Measurements from ENCODE around the gene SSTR3. TPM values are rescaled to one million over a fixed set of nuclear protein-coding genes. Genes with fewer than 3 reads are reported as not detected.

Gene SSTR3
- total and polyA plus RNA-seq, 10 of the 15 experiments (the other 5 are each of a cell fraction or from before 2014, with no cell fraction given), result 0.03 to 4.5 (median 2.4) TPM

DNA sequence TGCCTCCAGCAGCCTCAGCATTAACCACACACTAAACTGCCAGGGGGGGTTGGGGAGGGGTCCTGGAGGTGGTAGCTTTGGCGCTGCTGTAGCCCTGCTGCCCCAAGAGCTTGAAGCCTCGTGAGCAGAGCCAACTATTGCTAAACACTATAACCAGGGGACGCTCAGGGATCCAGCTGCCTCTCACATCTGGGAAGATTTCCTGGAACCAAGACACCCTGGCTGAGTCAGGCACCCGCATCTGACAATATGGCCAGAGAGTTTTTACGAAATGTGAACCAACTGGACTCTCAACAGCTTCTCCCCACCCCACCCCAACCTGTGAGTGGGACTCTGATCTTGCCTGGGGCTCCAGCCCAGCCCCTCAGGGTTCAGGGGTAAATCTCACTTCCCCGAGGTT is 38.6 kb downstream of the SSTR3 start:
- SMC1A ChIA-PET (ENCODE audit: uncharacterized antibody, unreplicated experiment), result interaction anchor here (1.1 kb wide), 1 partner anchor 26 kb away, joined by 3 read pairs; no protein-coding TSS in a partner anchor
- in situ Hi-C loops (cut with MboI), result no loop called here
- intact Hi-C loops (cut with micrococcal nuclease; ENCODE audit: unreplicated experiment), result no loop called here
- Histone ChIP-seq H3K4me3 (no peak overlapping the region), H3K9ac (ENCODE audit: control insufficient read depth, insufficient read depth, low read length) (no peak overlapping the region), H3K36me3 (ENCODE audit: control insufficient read depth in 2 of 2, insufficient read depth in 2 of 2, low read length in 1 of 2) (no peaks in the 10 kb centered on the region), H2AFZ (ENCODE audit: control insufficient read depth, low read depth, low read length) (no peak overlapping the region), H3K79me2 (ENCODE audit: control insufficient read depth, insufficient read depth, low read length) (no peaks in the 10 kb centered on the region), H4K20me1 (ENCODE audit: control insufficient read depth, insufficient read depth) (no peaks in the 10 kb centered on the region), H3K27ac (ENCODE audit: control insufficient read depth, insufficient read depth) (no peak overlapping the region), H3K4me2 (ENCODE audit: control insufficient read depth, insufficient read depth) (no peak overlapping the region), H3K9me3 (replicated peaks; ENCODE audit: control insufficient read depth, insufficient read depth, low read length) (peaks cover 4% of the 10 kb centered on the region; the same call in 2 of the 3 replicates), H3K27me3 (replicated peaks in 1 of 2; ENCODE audit: control insufficient read depth in 2 of 2, insufficient read depth in 2 of 2, low read length in 1 of 2) (no peaks in the 10 kb centered on the region; a peak in 2 of 4 replicates), H3K4me1 (ENCODE audit: control insufficient read depth, insufficient read depth, low read length) (peaks cover 4% of the 10 kb centered on the region; the same call in 1 of the 2 replicates)
- TF ChIP-seq NFYA (IDR thresholded peaks at IDR 0.05; ENCODE audit: borderline replicate concordance, low read depth, low read length) (no peak), SREBF1 (IDR thresholded peaks at IDR 0.05; ENCODE audit: low read length) (no peak)
- CTCF ChIA-PET, result interaction anchor here (1.0 to 2.5 kb wide), 2 partner anchors 18 to 86 kb away, joined by 5 to 10 read pairs; no protein-coding TSS in a partner anchor
- ATAC-seq, result no peak
- no peak for FAIRE-seq
- POLR2A ChIA-PET, result interaction anchor here (0.8 kb wide), 1 partner anchor 10 kb away, joined by 3 read pairs; no protein-coding TSS in a partner anchor
- RAD21 ChIA-PET (ENCODE audit: unreplicated experiment), result no interaction called here
- no TSS peak for BruUV-seq (replicated peaks)
- no peak for DNase-seq (ENCODE audit: low read depth, low spot score)
- WGBS (ENCODE audit: insufficient coverage, insufficient replicate concordance, low lambda C conversion rate, missing lambda C conversion rate), result 47% methylated on average over 6 of the region's 6 CpGs

DNA sequence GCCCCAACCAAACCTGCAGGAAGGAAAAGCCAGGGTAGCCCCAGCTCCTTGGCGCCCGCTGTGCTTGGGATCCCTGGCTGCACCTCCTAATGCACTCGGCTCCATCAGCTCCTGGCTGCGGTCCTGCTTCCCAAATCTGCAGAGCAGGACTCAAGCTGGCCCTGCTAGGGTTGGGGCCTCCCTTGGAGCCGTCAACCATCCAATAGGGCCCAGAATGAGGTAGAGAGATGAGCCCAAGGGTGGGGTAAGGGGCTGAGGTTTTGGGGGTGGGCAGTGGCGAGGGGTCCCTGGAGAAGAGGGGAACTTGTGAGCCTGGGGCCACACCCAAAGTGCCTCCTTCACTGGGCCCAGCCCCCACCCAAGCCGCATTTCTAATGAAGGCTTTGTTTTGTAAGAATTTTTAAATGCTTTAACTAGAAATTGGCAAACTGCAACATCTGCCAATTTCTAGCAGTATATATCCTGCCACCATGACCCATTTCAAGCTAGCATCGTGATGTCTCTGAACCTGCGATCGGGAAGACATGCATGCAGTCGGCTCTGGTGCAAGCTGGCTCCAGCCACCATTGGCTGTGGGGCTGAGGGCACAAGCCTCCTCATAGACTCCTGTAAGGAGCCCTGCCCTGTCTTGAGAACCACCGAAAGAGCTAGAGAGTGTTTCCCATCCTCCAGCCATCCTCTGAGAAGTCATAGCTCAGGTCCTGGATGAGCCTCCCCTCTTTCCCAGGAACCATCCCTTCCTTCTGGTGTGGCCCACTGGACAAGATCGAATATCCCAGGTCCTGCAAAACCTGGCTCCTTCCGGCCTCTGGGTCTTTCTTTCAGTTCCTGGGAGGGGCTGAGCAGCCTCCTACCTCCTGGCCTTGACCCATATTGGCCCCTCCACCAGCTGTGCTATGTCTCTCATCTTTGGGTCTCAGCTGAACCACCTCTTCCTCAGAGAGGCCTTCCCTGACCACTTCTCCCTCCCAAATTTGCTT is 39.7 kb downstream of the SSTR3 start:
- Histone ChIP-seq H3K4me1 (ENCODE audit: control insufficient read depth, insufficient read depth, low read length) (peaks cover 15% of the 10 kb centered on the region), H3K4me3 (no peak overlapping the region), H3K9ac (ENCODE audit: control insufficient read depth, insufficient read depth, low read length) (no peak overlapping the region), H4K20me1 (ENCODE audit: control insufficient read depth, insufficient read depth) (no peaks in the 10 kb centered on the region), H3K27me3 (replicated peaks in 1 of 2; ENCODE audit: control insufficient read depth in 2 of 2, insufficient read depth in 2 of 2, low read length in 1 of 2) (no peaks in the 10 kb centered on the region; a peak in 1 of 4 replicates), H3K79me2 (ENCODE audit: control insufficient read depth, insufficient read depth, low read length) (no peaks in the 10 kb centered on the region), H3K36me3 (ENCODE audit: control insufficient read depth in 2 of 2, insufficient read depth in 2 of 2, low read length in 1 of 2) (no peaks in the 10 kb centered on the region), H3K27ac (ENCODE audit: control insufficient read depth, insufficient read depth) (no peak overlapping the region), H3K4me2 (ENCODE audit: control insufficient read depth, insufficient read depth) (no peak overlapping the region), H3K9me3 (replicated peaks; ENCODE audit: control insufficient read depth, insufficient read depth, low read length) (peaks cover 4% of the 10 kb centered on the region; the same call in 2 of the 3 replicates), H2AFZ (ENCODE audit: control insufficient read depth, low read depth, low read length) (no peak overlapping the region)
- ATAC-seq, result no peak
- POLR2A ChIA-PET, result interaction anchor here (0.6 to 0.8 kb wide), 2 partner anchors 23 to 71 kb away, joined by 3 read pairs; partner anchors contain the start of genes IL2RB and RAC2
- BruUV-seq (replicated peaks), result no TSS peak
- WGBS (ENCODE audit: insufficient coverage, insufficient replicate concordance, low lambda C conversion rate, missing lambda C conversion rate), result 68% methylated on average over 13 of the region's 14 CpGs
- FAIRE-seq, result no peak
- RAD21 ChIA-PET (ENCODE audit: unreplicated experiment), result no interaction called here
- in situ Hi-C loops (cut with MboI) (no loop called here), intact Hi-C loops (cut with micrococcal nuclease; ENCODE audit: unreplicated experiment) (no loop called here)
- CTCF ChIA-PET, result interaction anchor here (0.6 to 2.5 kb wide), 4 partner anchors 19 to 87 kb away, joined by 3 to 10 read pairs (median 8); no protein-coding TSS in a partner anchor
- DNase-seq (ENCODE audit: low read depth, low spot score), result no peak
- SMC1A ChIA-PET (ENCODE audit: uncharacterized antibody, unreplicated experiment), result interaction anchor here (0.7 to 1.3 kb wide), 3 partner anchors 9 to 25 kb away, joined by 3 to 5 read pairs (median 4); no protein-coding TSS in a partner anchor
- TF ChIP-seq POU2F2 (IDR thresholded peaks at IDR 0.05; ENCODE audit: borderline replicate concordance, low read depth, low read length), result no peak
- no peak for TF ChIP-seq IRF4 (IDR thresholded peaks at IDR 0.05; ENCODE audit: low read depth, low read length)
- no peak for TF ChIP-seq KDM1A (IDR thresholded peaks at IDR 0.05; ENCODE audit: borderline replicate concordance)
- no peak for TF ChIP-seq PML (IDR thresholded peaks at IDR 0.05; ENCODE audit: low read length)
- no peak for TF ChIP-seq NFXL1 (IDR thresholded peaks at IDR 0.05; ENCODE audit: borderline replicate concordance)
- TF ChIP-seq, protein P1, sequence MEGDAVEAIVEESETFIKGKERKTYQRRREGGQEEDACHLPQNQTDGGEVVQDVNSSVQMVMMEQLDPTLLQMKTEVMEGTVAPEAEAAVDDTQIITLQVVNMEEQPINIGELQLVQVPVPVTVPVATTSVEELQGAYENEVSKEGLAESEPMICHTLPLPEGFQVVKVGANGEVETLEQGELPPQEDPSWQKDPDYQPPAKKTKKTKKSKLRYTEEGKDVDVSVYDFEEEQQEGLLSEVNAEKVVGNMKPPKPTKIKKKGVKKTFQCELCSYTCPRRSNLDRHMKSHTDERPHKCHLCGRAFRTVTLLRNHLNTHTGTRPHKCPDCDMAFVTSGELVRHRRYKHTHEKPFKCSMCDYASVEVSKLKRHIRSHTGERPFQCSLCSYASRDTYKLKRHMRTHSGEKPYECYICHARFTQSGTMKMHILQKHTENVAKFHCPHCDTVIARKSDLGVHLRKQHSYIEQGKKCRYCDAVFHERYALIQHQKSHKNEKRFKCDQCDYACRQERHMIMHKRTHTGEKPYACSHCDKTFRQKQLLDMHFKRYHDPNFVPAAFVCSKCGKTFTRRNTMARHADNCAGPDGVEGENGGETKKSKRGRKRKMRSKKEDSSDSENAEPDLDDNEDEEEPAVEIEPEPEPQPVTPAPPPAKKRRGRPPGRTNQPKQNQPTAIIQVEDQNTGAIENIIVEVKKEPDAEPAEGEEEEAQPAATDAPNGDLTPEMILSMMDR (IDR thresholded peaks at IDR 0.05 in 2 of 3, conservative IDR thresholded peaks at IDR 0.05 in 1 of 3; ENCODE audit: control insufficient read depth in 2 of 3, extremely low read depth in 1 of 3, insufficient read depth in 1 of 3, low read depth in 3 of 3, low read length in 3 of 3), result no peak
- TF ChIP-seq, protein P2, sequence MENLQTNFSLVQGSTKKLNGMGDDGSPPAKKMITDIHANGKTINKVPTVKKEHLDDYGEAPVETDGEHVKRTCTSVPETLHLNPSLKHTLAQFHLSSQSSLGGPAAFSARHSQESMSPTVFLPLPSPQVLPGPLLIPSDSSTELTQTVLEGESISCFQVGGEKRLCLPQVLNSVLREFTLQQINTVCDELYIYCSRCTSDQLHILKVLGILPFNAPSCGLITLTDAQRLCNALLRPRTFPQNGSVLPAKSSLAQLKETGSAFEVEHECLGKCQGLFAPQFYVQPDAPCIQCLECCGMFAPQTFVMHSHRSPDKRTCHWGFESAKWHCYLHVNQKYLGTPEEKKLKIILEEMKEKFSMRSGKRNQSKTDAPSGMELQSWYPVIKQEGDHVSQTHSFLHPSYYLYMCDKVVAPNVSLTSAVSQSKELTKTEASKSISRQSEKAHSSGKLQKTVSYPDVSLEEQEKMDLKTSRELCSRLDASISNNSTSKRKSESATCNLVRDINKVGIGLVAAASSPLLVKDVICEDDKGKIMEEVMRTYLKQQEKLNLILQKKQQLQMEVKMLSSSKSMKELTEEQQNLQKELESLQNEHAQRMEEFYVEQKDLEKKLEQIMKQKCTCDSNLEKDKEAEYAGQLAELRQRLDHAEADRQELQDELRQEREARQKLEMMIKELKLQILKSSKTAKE (IDR thresholded peaks at IDR 0.05; ENCODE audit: low read depth, poor library complexity, severe bottlenecking), result no peak
- no peak for TF ChIP-seq MTA3 (IDR thresholded peaks at IDR 0.05; ENCODE audit: borderline replicate concordance, low read length)
- TF ChIP-seq BACH1 (IDR thresholded peaks at IDR 0.05; ENCODE audit: borderline replicate concordance), result no peak

Data from GM12878 (cell line).